GM21576 (cell line): ENCODE measurements around the gene KRT86.
"Not testable (repeated sequence)": the region's sequence is repeated elsewhere in the genome, so short reads cannot be mapped to it uniquely, and the experiment has no call there.

Experiments
- ATAC-seq: cut with Tn5 transposase; IDR thresholded peaks from one replicate; pipeline ENCODE4 v1.9.1; 2021; ENCODE audit warnings: mild to moderate bottlenecking, moderate library complexity; ENCODE audit not compliant: unreplicated experiment

Gene KRT86

DNA sequence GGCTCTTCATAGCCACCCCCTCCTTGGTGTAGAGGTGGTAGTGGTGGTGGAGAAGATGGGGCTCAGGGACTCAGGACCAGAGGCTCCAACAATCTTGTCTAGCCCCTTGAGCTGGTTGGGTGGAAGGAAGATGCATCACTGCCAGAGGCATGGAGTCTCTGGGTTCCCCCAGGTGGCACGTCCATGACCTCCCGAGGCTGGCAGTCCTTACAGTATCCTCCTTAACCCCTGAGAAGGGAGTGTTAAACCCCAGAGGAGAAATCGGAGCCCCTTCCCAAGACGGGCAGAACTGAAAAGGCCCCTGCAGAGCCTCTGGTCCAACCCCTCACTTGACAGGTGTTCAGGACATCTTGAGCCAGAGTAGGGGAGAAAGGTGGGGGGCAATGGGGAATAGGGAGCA is 37.6 kb downstream of the KRT86 start:
- ATAC-seq = no peak

DNA sequence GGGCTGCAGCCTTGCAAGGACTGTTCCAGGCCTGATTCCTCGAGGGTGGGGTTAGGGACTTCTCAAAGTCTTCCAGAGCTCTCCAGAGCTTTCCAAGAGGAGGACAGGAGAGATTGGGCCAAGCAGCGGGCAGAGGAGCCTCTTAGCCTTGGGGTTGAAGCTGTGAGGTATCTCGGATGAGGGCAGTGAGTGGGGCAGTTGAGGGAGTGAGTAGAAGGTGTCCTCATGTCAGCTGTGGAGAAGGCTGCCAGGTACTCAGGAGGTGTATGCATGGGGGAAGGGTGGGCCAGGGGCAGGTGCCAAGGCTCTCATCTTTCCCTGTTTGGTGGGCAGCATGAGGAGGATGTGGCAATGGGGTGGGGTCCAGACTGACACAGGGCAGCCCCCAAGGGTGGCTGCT is 39.0 kb downstream of the KRT86 start:
- ATAC-seq = no peak

DNA sequence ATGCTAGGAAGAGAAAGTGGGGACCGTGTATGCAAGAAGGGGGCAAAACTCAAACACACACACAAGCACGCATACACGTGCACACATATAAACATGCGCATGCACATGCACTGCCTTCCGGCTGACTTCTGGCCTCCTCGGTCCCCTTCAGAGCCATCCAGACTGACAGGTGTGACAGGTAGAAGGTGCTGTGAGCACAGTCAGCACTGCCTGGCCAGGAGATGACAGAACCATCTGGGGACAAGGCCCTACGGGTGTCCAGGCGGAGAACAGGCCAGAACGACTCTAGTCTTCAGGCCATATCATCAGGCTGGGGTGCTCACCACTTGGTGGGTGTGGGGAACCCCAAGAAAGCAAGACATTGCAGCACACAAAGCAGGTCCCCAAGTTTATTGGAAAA is 39.5 kb downstream of the KRT86 start:
- no peak for ATAC-seq

DNA sequence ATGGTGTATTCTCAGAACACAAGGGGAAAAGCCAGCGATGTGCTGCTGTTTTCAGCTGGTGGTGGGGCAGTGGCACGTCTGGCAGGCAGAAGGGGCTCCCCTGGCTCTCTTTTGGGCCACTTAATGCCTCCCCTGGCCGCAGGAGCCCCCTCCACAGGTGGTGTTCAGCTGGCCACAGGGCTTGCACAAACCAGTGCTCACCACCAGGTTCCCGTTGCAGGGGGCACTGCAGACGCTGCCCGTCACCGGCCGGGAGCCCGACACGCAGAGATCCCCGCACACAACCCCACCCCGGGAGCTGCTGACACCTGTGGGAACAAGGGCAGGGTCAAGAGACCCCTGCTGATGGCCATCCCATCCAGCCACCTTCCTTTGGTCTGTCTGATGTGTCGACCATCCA is 40.1 kb downstream of the KRT86 start:
- no peak for ATAC-seq

DNA sequence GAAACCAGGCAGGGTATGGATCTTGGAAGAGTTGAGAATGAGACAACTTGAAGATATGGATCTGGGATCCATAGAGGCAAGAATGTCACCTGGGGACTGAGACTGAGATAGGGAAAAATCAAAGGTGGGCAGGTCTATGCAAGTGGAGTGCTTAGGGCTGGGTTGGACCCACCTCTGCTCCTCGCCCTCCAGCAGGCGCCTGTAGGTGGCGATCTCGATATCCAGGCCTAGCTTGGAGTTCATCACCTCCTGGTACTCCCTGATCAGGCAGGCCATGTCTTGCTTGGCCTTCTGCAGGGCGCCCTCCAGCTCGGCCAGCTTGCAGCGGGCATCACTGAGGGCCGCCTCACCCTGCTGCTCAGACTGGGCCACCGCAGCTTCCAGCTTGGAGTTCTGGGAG is 41.3 kb downstream of the KRT86 start:
- ATAC-seq = not testable (repeated sequence)

DNA sequence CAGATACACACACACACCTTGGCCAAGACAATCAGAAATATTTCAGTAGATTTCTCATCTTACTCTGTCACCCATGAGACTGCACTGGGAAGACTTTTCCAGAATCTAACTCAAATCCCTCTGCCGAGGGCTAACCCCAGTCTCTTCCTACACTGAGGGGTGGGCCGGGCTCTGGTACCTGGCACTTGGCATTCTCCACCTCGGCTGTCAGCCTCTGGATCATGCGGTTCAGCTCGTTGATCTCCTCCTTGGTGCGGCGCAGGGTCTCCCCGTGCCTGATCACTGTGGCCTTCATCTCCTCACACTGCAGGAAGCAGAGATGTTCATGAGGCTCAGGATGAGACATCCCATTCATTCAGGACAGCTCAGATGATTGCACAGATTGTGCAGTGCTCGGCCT is 41.8 kb downstream of the KRT86 start:
- no peak for ATAC-seq

DNA sequence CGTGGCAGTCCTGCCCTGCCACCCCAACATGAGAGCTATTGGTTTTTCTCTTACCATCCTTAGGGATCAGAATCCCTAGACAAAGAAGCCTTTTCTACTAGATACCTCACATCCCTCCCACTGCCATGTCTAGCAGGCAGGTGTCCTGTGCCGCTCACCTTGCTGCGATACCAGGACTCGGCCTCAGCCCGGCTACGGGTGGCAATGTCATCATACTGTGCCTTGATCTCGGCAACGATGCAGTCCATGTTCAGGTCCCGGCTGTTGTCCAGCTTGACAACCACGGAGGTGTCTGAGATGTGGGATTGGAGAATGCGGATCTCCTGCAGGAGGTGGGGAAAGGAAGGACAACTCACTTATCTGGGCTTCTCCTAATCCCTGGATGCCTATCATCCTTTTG is 42.3 kb downstream of the KRT86 start:
- no peak for ATAC-seq

DNA sequence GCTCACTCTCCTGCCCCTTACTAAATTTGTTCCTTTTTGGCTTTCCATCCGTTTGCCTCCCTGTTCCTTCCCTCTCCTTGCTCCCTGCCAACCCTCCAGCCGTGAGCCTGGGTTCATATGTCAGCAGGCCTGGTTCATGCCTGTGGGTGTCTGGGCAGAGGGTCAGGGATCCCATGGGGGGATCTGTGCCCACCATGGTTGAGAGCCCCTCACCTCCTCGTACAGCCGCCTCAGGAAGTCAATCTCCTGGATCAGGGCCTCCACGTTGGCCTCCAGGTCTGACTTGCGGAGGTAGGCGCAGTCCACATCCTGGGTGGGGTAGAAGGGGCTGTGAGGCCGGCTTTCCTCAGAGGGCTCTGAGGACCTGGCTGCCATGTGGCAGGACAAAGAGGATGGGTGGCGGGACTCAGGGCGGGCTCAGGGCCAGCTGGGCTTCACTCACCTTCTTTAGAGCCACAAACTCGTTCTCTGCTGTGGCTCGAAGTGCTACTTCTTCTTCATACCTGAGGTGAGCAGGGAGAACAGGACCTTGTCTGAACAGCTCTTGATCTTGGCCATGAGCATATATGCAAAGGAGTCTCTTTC is 43.1 kb downstream of the KRT86 start:
- no peak for ATAC-seq

DNA sequence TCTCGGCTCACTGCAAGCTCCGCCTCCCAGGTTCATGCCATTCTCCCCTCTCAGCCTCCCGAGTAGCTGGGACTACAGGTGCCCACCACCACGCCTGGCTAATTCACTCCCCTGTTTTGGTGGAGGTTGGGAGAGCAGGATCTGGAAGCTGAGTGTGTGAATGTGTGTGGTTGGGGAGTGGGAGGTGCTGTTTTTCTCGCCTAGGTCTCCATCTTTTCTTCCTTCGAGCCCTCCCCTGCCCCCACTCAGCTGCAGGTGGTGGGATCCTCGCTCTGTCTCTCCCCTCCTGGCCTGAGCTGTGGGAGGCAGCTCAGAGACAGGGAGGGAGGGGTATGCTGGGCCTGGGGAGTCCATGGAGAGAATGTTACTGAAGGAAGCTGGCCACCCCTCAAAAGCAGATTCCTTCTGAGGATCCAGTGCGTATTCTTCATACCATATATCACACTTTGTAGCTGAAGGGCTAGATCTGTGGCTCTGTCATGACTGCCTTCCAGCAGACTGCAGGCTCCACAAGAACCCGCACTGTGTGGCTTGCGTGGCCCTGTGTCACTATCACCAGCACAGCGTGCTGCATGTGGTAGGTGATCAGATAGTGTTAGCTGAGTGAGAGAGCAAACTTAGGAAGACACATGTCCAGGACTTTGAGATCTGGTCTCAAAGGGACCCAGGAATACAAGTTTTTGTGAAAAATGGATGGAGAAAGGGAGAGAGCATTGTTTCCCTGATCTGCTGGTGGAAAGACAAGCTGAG is 44.0 kb downstream of the KRT86 start:
- ATAC-seq = no peak

DNA sequence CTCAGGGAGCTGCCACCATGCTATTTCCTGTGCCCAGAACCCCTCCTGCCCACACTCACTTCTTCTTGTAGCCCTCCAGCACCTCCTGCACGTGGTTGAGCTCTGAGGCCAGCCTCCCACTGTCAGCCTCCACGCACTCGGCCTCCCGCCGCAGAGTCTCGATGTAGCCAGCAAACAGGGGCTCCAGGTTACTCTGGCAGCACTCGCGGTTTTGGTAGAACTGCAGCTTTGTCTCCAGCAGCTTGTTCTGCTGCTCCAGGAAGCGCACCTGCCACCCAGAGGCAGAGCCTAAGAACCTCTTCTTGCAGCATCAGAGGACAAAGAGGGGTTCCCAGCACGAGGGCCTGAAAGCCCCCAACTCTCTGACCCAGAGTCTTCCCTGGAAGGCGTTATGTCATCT is 44.7 kb downstream of the KRT86 start:
- ATAC-seq = no peak

DNA sequence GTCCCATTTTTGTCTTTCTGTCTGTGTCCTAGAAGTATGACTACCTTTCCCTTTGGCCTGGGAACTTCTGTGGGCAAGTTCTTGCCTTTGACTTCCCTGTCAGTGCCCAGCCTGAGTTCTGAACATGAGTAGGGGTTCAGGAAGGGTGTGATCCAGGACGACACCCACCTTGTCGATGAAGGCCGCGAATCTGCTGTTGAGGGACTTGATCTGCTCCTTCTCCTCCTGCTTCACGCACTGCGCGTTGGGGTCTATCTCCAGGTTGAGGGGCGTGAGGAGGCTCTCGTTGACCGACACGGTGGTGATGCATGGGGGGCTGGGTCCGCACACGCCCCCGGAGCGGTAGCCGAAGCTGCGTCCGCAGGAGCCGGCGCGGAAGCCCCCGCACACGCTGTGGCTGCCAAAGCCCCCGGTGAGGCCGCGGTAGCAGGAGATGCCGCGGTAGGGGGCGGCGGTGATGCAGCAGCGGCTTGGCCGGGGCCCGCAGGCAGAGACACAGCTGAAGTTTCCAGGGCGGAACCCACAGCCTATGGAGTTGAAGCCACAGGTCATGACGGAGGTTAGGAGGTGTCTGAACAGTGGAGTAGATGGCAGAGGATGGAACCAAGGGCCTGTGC is 46.4 kb downstream of the KRT86 start, which contains the start of gene KRT83:
KRT83 (minus strand) TSS at position 615 of the 617 bp plus-strand sequence; CDS start at position 552, 63 bp downstream.
- ATAC-seq = no peak

DNA sequence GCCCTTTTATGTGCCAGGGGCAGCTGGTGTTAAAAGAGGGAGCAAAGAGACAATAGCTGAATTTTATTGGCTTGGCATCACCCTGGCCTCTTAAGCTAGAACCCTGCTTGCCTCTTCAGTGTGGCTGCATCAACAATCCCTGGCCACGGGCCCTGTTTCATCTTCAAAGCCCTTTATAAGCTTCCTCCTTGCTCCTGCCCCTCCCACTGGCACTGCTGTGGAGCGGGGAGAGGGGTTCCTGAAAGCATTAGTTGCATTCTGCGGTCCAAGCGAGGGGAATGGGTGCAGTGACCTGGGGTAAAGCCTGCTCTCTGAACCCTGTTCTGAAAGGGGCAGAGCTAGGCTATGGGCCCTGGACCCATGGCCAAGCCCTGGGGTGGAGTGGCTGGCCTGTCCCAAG is 47.0 kb downstream of the KRT86 start:
- ATAC-seq = no peak

DNA sequence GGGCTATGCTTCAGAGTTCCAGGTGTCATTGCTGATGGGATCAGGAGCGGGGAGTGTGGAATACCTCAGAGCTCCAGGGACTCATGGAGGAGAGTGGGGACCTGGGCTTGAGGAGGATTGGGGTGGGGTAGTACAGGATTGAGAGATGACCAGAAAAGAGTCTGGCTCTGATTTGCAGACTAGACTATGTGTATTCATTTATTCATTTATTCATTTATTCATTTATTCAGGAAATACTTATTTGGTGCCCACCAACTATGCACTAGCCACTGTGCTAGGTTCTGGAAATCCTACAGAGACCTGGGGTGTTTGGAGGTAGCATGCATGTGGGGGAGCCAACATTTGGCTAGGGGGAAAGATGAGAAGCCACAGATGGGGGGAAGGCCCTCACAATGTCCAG is 47.6 kb downstream of the KRT86 start:
- no peak for ATAC-seq

DNA sequence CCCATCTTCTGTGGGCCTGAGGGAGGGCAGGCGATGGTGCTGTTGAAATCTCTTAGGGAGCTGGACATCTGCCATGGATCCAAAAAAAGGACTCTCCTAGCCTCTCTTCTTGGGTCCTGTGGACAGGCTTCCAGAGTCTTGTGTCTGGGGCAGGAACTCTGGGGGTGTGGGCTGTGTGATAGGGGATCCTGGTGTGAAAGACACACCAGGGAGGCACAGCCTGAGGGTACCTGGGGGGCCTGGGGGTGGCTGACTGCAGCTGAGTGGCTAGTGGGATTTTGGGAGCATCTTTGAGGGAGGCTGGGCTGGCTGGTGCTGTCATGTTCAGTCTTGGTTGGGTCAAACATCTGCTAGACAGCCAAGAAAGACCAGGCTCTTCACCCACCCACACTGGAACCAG is 48.6 kb downstream of the KRT86 start:
- ATAC-seq = no peak

DNA sequence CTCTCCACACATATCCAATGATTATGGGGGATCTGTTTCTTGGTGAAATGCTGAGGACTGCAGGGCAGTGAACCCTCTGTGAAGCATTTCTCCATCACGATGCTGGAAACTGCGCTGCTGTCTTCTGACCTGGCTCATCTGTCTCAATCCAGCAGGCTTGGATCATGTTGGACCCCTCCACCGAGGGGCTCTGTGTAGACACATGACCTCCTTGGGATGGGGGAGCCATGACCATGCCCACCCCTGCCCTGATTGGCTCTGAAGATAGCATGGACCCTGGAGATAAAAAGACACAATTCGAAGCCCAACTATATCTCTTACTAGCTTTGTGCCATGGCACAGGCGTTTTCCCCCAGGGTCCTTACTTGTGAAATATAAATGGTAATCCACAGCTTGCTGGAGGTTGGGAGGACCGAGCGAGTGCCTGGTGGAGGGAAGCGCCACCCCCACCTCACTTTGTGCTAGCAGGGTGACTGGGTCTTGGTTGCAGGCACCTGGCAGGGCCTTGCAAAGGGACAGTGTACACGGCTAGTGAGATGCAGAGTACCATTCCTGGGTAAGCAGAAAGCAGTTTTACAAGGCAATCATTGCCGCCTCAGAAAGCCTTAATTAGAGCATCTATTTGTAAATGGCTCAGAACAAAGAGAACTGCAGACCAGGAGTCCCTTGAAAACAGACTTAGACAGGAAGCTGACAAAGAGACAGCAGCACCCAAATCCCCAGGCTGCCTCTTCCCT is 49.1 kb downstream of the KRT86 start:
- ATAC-seq = no peak

DNA sequence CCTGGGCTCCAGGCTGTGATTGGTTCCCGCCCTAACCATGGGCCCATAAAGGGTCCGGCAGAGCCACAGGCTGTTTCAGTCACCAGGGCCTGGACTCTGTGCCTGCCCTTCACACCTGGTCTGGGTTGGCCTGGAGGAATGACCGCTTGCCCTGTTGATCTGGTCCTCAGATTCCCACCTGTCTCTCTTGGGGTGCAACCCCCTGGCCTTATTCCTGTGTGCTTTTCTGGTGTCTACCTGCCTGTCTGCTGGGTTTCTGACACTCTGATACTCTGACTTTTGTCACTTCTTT is 49.7 kb downstream of the KRT86 start:
- ATAC-seq = no peak

DNA sequence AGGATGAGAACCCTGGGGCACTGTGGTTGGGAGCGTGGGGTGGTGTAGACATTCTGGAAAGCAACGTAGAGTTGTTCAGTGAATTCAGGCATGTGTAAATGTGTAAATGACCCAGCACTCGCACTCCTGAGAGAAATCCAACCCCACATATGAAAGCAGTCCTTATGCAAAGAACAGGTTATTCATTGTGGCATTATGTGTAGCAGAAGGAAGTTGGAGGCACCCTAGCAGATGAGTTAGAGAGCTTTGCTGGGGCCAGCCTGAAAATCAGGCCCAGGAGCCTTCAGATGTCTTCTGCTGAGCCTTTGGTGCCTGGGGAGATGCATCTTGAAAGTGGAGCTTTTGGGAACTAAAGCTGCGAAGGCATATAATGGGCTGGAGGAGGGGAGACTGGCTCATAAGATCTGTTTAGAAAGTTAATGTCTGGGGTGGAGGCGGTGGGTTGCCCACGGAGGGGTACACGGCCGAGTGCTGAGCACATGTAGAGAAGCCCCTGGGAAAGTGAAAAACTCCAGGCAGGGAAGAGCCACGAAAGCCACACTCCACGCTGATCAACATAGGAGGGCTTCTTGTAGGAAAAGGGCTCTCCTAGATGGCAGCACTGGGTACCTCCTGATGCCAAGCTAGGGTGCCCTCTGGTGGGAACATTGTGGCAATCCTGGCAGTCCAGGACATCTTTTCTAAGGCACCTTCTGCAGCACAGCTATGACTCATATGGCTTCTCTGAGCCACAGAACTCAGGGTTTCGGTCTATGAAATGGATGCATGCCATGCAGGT is 52.8 kb downstream of the KRT86 start:
- peak; percentile 89 for ATAC-seq

DNA sequence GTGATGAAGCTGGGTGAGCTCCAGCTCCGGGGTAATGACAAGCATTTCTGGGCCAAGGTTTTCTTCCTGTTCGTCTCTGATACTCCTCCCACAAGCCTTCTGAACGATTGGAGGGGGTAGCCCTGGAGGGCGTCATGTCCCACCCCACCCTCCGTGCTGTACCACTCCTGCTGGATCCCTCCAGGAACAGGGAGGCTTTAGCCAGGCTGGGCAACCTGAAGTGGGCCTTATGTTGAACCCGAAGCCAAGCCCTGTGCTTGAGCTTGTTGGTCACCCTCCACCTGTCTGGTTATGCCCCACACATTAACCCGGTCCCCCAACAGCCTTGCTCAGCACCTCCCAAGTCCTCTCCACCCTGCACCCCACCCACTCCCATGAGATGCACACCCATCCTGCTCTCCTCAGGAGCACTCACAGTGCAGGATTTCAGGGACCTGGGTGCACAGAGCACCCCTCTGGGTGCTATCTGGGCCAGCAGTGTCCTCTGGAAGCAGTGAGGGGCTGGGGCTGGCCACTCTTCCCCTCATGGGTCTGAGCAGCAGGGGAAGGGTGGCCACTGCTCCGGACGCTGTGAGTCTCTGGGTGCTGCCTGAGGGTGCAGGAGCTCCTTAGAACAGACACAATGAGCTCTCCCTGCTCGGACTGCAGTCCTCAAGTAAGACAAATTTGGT is 53.5 kb downstream of the KRT86 start:
- ATAC-seq = no peak

DNA sequence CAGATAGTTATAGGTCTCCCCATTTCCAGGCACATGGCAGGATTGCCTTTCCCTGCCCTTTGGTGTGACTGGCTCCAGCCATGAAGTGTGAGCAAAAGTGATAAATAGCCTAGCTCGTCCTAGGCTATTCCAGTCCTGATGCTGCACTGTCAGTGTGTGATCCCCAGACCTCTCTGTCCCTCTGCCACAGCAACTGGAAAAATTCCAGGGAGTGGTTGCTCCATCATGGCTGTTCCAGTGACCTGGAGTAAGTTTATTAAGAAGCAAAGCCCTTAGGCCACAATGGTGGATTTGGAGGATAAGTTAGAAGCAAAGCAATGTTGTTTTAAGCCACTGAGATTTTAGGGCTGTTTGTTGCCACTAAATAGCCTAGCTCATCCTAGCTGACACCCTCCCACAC is 56.6 kb downstream of the KRT86 start:
- no peak for ATAC-seq

DNA sequence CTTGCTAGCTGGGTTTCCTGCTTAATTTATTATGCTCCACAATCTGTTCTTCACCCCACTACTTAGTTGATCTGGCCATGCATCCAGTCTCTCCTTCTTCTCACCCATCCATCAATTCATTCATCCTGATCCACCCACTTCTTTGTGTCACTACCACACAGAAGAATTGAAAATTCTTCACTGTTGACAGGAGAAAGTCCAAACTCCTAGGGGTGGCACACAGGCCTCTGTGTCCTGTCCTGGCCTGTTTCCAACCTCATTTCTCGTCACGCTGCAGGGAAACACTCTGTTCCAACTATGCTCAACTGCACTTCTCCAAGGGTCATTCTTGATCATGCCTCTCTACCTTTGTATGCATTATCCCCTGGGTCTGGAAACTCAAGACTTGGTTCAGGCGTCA is 57.4 kb downstream of the KRT86 start:
- no peak for ATAC-seq

DNA sequence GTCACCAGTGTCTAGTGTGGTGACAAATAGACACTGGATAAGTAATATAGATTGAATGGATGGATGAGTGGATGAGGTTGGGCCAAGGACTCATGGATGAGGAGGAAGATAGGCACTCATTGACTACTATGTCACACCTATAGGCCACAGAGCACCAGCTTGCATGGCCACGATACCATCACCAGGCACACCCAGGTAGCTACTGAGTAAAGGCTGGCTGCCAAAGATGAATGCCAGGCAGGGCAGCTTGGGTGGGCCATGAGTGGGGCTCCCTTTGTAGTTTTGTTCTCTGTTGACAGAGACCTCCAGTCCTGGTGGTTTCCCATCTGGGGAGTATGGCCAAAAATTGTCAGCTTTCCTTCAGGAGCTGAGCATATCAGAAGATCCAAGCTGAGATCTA is 57.9 kb downstream of the KRT86 start:
- no peak for ATAC-seq
